COLO668 (cell line): Measurements from ENCODE around the gene BGN.

Experiments
- DNase-seq: peaks from one replicate; lab custom pipeline; 2025; ENCODE audit not compliant: unreplicated experiment; lab: John Stamatoyannopoulos, UW

BGN gene

DNA sequence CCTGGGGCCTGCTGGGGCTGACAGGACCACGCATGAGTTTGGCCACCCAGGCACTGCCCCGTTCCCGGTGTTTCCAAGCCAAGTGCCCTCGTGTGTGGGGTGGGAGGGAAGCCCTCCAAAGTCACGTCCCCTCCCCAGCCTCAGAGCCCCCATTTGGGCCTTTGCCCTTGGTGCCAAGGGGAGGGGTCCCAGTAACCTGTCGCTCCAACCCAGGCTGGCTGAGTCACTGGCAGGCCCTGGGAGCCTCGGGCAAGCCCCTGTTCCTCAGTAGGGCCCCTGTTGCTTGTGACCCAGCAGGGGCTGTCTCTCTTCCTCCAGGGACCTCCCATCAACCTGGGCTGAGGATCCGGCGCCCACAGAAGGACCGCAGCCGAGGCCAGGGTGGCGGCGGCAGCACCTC, 13.7 kb upstream of the BGN start:
- no peak for DNase-seq

- no peak for DNase-seq
Measured at GRCh38 chrX:153482376-153483015, 12.3 kb upstream of the BGN start.

- DNase-seq = peak; percentile 21
Measured at GRCh38 chrX:153485396-153486080, 9.2 kb upstream of the BGN start.

- DNase-seq = no peak
Measured at GRCh38 chrX:153486171-153486570, 8.6 kb upstream of the BGN start.

DNA sequence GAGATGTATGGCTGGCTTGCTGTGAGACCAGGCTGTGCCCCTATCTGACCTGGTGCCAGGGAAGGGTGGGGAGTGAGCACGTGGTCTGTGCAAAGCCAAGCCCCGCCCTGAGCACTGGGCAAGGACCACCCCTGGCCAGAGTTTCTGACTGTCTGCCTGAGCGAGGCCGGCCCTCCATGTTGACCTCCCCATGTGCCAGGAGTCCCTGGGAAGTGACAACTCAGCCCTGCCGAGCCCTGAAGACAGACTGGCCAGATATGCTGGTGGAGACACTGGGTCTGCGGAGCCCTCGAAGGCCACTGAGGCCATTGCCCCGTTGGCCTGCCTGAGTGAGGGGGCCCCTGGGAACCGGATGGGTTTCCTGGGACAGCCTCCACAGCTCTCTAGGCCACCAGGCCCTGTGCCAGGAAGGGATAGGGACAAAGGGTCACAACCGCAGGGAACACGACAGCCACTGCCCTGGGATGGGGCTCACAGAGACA, 7.1 kb upstream of the BGN start:
- no peak for DNase-seq

DNA sequence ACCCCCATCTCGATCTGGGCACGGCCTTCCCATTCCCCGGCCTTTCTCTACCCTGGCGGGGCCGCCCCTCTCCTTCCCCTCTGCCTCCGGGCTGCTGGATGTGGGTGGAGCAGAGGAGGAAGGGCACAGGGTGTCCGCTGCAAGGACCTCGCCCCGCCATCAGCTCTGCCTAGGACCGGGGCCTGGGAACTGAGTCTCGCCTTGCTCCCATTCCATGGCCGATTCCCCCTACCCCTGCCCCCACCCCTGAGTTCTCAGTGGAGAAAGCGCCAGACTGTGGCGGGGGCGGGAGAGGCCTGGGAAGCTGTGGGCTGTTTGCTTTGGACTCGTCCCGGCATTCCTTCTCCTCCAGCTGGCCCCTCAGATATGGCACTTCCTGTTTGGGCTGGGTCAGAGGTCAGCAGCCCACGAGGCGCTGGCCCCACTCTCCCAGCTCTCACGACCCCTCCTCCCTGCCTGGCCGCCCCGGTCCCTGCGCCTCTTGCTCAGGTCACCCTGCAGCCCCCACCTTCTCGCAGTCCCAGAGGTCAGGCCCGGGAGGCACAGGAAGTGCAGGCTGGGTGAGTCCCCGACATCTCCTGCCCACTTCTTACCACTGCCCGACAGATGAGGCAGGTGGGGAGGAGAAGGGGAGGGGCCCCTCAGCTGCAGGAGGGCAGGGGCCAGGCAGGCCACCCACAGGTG, 6.4 kb upstream of the BGN start:
- no peak for DNase-seq

- DNase-seq = no peak
Measured at GRCh38 chrX:153490217-153490930, 4.4 kb upstream of the BGN start.

DNA sequence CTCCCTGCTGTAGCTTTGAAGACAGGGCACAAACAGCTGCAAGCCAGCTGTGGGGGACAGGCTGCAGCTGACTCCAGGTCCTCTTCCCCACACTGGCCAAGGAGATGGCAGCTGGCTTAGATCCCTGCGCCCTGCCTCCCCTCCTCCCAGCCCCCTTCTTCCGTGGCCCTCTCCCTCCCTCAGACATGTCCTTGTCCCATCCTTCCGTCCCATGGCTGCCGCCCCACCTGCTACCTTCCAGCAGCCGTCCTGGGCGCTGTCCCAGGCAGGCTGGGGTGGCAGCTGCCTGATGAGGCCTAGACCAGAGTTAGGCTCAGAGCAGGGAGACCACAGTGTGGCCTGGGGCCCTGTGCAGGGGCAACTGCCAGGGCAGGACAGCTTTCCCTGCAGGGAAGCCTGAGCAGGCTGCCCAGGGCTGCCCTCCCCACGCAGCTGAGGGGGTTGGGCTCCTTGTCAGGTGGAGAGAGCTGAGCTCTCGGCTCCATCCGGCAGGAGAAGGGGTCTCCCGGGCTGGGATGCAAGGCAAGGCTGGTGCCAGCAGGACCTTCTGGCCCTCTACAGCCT, 3.3 kb upstream of the BGN start:
- no peak for DNase-seq

DNA sequence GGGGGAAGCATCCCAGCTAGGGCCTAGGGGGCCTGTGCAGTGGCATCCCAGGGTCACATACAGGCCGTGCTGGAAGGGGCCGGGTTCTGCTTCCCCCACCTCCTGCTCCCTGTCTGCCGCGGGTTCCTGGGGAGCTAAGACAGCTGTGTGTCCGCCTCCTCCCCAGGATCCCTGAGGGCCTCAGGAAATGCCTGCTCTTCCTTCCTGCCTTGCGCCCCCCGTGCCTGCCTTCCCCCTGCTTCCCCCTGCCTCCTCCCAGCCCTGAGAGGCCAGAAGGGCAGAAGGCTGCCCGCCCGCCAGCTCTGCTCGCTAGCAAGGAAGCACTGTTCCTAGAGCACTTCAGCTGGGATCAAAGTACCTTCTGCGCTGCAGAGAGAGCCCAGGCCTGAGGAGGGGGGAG, 2.9 kb upstream of the BGN start:
- no peak for DNase-seq

GRCh38 chrX:153492543-153492942, 2.2 kb upstream of the BGN start:
- DNase-seq = no peak

- no peak for DNase-seq
Measured at GRCh38 chrX:153493085-153493484, 1.7 kb upstream of the BGN start.

GRCh38 chrX:153494061-153494460, 719 bp upstream of the BGN start:
- DNase-seq = no peak

DNA sequence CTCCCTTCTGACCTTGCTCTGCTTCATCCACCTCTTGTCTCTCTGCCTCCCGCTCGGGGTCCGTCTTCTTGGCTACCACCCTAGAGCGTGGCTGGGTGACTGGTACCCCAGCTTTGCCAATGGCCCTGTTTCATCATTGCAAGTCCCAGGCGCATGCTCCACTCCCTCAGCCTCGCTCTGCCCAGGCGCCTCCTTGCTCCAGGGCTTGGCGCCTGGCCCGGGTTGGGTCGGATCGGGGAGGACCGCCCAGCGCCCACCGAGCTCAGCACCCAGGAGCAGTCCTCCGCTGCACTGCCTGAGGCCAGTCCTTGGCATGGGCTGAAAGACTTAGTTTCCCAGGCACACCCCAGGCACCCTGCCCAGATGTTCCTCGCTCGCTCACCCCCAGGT, 577 bp downstream of the BGN start:
- DNase-seq = no peak

DNA sequence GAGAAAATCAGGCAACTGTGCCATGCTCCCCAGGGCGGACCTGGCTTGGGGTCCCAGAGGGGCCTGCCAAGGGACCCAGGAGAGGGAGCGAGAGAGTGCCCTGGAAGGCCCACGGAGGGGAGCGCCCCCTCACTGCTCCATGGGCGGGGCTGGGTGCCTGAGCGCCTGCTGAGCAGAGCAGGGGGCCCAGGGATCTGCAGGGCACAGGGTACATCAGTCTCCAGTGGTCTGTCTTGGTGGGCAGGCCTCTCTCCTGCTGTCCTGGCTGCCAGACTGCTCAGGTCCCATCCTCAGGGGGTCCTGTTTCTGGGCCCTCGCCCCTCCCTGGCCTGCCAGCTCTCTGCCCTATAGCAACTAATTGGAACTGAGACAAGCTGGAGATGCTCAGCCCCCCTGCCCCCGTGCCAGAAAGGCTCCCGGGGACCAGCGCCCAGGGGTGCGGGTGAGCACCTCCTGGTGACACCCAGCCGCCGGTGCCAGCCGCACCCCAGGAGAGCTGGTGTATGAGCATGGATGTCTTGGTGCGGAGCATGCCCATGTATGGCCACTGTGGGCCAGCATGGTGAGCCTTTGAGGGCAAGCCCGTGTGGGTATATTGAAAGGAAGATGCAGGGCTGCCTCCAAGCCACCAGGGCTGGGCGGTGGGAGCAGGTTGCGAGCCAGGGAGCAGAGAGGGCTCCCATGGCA, 1.3 kb downstream of the BGN start:
- no peak for DNase-seq

DNA sequence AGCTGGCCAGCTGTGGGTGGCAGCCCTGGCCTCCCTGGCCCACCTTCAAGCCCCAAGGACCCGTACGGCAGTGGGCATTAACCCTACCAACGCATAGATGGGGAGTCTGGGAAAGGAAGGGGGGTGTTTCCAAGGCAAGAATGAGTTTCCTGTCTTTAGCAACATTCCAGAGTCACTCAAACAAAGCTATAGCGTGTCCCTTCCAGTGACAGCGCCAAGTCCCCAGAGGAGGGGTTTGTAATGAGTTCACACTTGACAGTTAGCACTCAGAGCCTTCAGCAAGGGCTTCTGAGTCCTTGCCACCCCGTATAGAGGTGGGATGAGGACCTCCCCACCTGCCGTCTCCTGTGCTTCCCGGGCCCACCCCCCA, 1.8 kb downstream of the BGN start:
- no peak for DNase-seq

GRCh38 chrX:153498453-153498852, 3.7 kb downstream of the BGN start:
- DNase-seq = no peak

GRCh38 chrX:153499341-153499740, 4.6 kb downstream of the BGN start:
- DNase-seq = no peak

DNA sequence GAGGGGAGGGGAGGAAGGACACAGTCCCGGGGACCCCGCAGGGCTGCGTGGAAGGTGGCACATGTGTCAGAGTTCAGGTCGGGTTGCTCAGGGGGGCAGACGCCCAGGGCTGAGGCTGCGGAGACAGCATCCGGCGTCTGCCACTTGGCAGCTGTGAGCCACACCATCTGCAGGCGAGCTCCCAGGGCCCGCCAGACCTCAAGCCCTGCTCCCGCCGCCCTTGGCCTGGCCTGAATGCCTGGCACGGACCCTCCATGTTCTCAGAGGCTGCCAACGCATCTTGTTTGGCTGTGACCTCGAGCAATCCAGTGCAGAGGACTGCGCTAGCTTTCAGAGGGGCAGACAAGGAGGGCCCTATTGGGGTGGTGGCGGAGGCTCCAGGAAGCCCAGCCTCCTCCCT, 5.1 kb downstream of the BGN start:
- no peak for DNase-seq

DNA sequence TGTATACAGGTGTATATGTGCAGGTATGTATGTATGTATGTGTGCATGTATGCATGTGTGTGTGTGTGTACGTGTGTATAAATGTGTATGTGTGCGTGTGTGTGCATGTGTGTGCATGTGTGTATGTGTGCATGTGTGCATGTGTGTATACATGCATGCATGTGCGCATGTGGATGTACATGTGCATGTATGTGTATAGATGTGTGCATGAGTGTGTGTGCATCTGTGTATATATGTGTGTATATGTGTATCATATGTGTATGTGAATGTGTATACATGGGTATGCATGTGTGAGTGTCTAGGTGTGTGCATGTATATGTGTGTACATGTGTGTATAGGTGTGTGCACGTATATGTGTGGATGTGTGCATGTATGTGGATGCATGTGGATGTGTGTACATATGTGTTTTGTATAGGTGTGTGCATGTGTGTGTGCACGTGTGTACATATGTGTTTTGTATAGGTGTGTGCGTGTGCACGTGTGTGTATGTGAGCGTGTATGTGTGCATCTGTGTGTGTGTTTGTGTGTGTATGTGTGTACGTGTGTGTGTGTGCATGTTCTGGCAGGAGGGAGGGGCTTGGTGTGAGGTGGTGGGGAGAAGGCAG, 6.0 kb downstream of the BGN start:
- no peak for DNase-seq

DNA sequence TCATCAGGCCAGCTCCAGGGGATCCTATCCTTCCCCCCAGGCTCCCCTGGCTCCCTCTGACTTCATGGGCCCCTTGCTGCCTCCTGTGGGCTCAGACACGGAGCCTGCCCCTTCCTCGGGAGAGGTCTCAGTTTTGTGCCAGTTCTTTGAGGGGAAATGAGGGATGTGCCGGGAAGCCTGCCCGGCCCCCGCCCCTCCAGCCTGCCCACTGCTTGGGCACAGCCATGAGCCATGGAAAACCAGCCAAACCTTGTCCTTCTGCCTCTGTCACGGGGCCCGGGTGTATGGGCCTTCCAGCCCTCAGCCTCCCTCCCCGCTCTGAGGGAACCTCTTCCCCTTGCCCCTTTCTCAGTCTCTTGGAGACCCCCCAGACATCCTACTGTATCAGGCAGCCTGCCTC, 6.8 kb downstream of the BGN start:
- no peak for DNase-seq
